HepG2 (cell line): ENCODE results near the gene KCNMA1. TPM values are rescaled to one million over a fixed set of nuclear protein-coding genes. Genes with fewer than 3 reads are reported as not detected.

ENCODE experiments used
- ATAC-seq: fragments of 200-7000 bp; cut with Tn5 transposase; 3 replicates; pipeline ENCODE4 v1.9.1; 2020; ENCODE audit warnings: mild to moderate bottlenecking, moderate library complexity
- BruUV-seq: library from RNA; stranded (reverse); fragments of 400-500 nt; replicated peaks from 2 replicates; lab custom pipeline; 2021; lab: Mats Ljungman, UMichigan
- CTCF ChIA-PET: fragments of 300-600 bp; formaldehyde crosslinking; extraction: SDS; loops from one replicate; lab custom pipeline; 2021; ENCODE audit warnings: low total read pairs, inconsistent platforms, low intra/inter-chr PET ratio; lab: Yijun Ruan, JAX
- POLR2A ChIA-PET: fragments of 350-600 bp; sonication (Branson Sonifier 250); formaldehyde crosslinking; loops from one replicate; lab custom pipeline; 2020; ENCODE audit warnings: antibody characterized with exemption, inconsistent platforms; lab: Yijun Ruan, JAX
- DNase-seq: peaks from one replicate; pipeline ENCODE4 v3.0.0-alpha.2; 2015; ENCODE audit warnings: low spot score
- FAIRE-seq: peaks from 3 replicates; lab custom pipeline; 2011; peaks lifted over from hg19 to GRCh38; lab: Jason Lieb, UNC
- H2AFZ ChIP-seq: one replicate; pipeline ENCODE4 v1.6.1; 2011; ENCODE audit warnings: low read length, inconsistent platforms
- H3K27ac ChIP-seq: fragments of 300-600 bp; 3 replicates; pipeline ENCODE4 v1.8.0; 2011; ENCODE audit warnings: mixed run types, mild to moderate bottlenecking, mixed read lengths, low read length, inconsistent platforms; ENCODE audit not compliant: insufficient read depth; ENCODE audit errors: extremely low read length
- H3K27me3 ChIP-seq, 2 experiments: fragments of 200-600 bp in 1 of 2; 2 replicates in 1 of 2; 3 replicates in 1 of 2; pipeline versions ENCODE4 v1.6.0 to v1.8.0; 2011; ENCODE audit warnings: low read length in 2 of 2, mild to moderate bottlenecking in 2 of 2, moderate library complexity in 2 of 2, inconsistent platforms in 1 of 2; ENCODE audit not compliant: insufficient read depth in 2 of 2, control insufficient read depth in 1 of 2
- H3K36me3 ChIP-seq, 2 experiments: fragments of 200-600 bp in 1 of 2; replicated peaks in 1 of 2; 2 replicates in 1 of 2; 3 replicates in 1 of 2; pipeline versions ENCODE4 v1.5.1 to v1.8.0; 2011; ENCODE audit warnings: low read length in 2 of 2, inconsistent platforms in 1 of 2; ENCODE audit not compliant: insufficient read depth in 2 of 2, control insufficient read depth in 1 of 2
- H3K4me1 ChIP-seq: 2 replicates; pipeline ENCODE4 v1.5.1; 2012; ENCODE audit warnings: low read length, inconsistent platforms; ENCODE audit not compliant: insufficient read depth
- H3K4me2 ChIP-seq: 2 replicates; pipeline ENCODE4 v1.6.0; 2011; ENCODE audit warnings: low read depth, low read length, inconsistent platforms
- H3K4me3 ChIP-seq, 3 experiments: fragments of 200-600 bp in 1 of 3; sonication (generic), shearing (Covaris generic) in 1 of 3; replicated peaks in 1 of 3; 2 replicates each; pipeline ENCODE4 v1.5.1; 2011 to 2016; ENCODE audit warnings: low read length in 3 of 3, inconsistent platforms in 2 of 3, low read depth in 2 of 3, mild to moderate bottlenecking in 2 of 3, control low read depth in 1 of 3, mixed read lengths in 1 of 3; ENCODE audit not compliant: insufficient read depth in 1 of 3
- H3K79me2 ChIP-seq: one replicate; pipeline ENCODE4 v1.6.1; 2011; ENCODE audit warnings: low read length, inconsistent platforms; ENCODE audit not compliant: insufficient read depth
- H3K9ac ChIP-seq: 2 replicates; pipeline ENCODE4 v1.6.0; 2011; ENCODE audit warnings: mild to moderate bottlenecking, low read depth, low read length, inconsistent platforms; ENCODE audit not compliant: insufficient read depth
- H3K9me3 ChIP-seq: 2 replicates; pipeline ENCODE4 v1.5.1; 2012; ENCODE audit warnings: mild to moderate bottlenecking, low read length
- H4K20me1 ChIP-seq: 2 replicates; pipeline ENCODE4 v1.6.0; 2011; ENCODE audit warnings: inconsistent platforms, mild to moderate bottlenecking, low read length, moderate library complexity; ENCODE audit not compliant: insufficient read depth
- MLLT10 ChIP-seq: sonication (generic); formaldehyde crosslinking; IDR thresholded peaks from 2 replicates; pipeline ENCODE4 v1.4.0; 2020; ENCODE audit warnings: missing genetic modification reagents
- ZNF225 ChIP-seq: sonication (generic); formaldehyde crosslinking; IDR thresholded peaks from 2 replicates; pipeline ENCODE4 v1.4.0; 2020; ENCODE audit warnings: mild to moderate bottlenecking, missing genetic modification reagents
- ZNF317 ChIP-seq: sonication (generic); formaldehyde crosslinking; IDR thresholded peaks from 2 replicates; pipeline ENCODE4 v1.5.0; 2020; ENCODE audit warnings: mild to moderate bottlenecking, missing genetic modification reagents
- WGBS: methylation state at CpG from one replicate; pipeline ENCODE4 v1.1.6; 2017; ENCODE audit warnings: low lambda C conversion rate; 5-methylcytosine and 5-hydroxymethylcytosine counted together
- in situ Hi-C: cut with HindIII; loops from 2 replicates; pipeline ENCODE4 v1.10.0; 2017; ENCODE audit warnings: low pct_unique_long_range_greater_than_20kb; ENCODE audit not compliant: extremely low pct_ligation_motif_present
- intact Hi-C: fragments of 100-400 bp; cut with micrococcal nuclease; formaldehyde crosslinking; loops from one replicate; pipeline ENCODE4 v1.10.0; 2022; ENCODE audit not compliant: unreplicated experiment
- polyA plus RNA-seq, 8 experiments: library from polyadenylated mRNA; depleted of rRNA in 3 of 8; stranded (reverse) in 7 of 8; unstranded in 1 of 8; fragments of >200 nt; fragmentation: Illumina TruSeq in 4 of 8; extraction: Trizol in 4 of 8; gene quantifications; 2 replicates each; pipeline versions ENCODE4 v1.2.1 to v1.2.3, GENCODE V29; 2011 to 2016; ENCODE audit warnings: low read depth in 4 of 8, missing spikeins in 1 of 8, mixed read lengths in 1 of 8; ENCODE audit not compliant: insufficient read depth in 1 of 8
- total RNA-seq, 5 experiments: library from RNA; depleted of rRNA; stranded (reverse); fragments of >200 nt; fragmentation: Illumina TruSeq; extraction: Trizol; gene quantifications; 2 replicates each; pipeline ENCODE4 v1.2.3, GENCODE V29; 2016; ENCODE audit warnings: low read depth in 1 of 5
- TF ChIP-seq, protein P1 (sequence below): sonication (generic); formaldehyde crosslinking; IDR thresholded peaks from 2 replicates; pipeline ENCODE4 v1.5.1; 2020; ENCODE audit warnings: missing genetic modification reagents, mild to moderate bottlenecking, borderline replicate concordance
- TF ChIP-seq, protein P2 (sequence below): sonication (generic); formaldehyde crosslinking; IDR thresholded peaks from 2 replicates; pipeline ENCODE4 v1.4.0; 2020; ENCODE audit warnings: missing genetic modification reagents; ENCODE audit errors: not compliant biosample characterization
- TF ChIP-seq, protein P3 (sequence below): sonication (generic); formaldehyde crosslinking; IDR thresholded peaks from 2 replicates; pipeline ENCODE4 v1.4.0; 2020; ENCODE audit warnings: missing genetic modification reagents
- TF ChIP-seq, protein P4 (sequence below): sonication (generic); formaldehyde crosslinking; IDR thresholded peaks from 2 replicates; pipeline ENCODE4 v1.5.1; 2020; ENCODE audit warnings: missing genetic modification reagents, mild to moderate bottlenecking, borderline replicate concordance

The KCNMA1 gene
- total and polyA plus RNA-seq, 2 of the 13 experiments (the other 11 are each of a cell fraction or from before 2014, with no cell fraction given), result 0.02 TPM; not detected in 1

DNA sequence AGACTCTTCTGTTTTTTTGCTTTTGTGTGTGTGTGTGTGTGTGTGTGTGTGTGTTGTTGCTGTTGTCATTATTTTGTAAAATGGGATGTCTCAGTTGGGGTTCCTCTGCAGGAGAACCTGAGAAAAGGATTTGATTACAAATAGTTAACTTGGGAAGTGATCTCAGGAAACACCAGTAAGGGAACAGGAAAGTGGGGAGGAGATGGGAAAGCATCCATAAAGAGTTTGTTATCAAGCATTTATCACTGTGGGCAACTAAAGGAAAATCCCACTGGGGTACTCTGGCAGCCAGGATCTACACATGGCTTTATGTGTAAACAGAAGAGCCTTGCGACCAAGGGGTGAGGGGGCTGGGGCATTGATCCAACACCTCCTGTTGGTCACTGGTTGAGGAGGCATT lies 485.4 kb downstream of the KCNMA1 start:
- ATAC-seq (no peak), FAIRE-seq (no peak), DNase-seq (no peak)
- TF ChIP-seq, protein P1, sequence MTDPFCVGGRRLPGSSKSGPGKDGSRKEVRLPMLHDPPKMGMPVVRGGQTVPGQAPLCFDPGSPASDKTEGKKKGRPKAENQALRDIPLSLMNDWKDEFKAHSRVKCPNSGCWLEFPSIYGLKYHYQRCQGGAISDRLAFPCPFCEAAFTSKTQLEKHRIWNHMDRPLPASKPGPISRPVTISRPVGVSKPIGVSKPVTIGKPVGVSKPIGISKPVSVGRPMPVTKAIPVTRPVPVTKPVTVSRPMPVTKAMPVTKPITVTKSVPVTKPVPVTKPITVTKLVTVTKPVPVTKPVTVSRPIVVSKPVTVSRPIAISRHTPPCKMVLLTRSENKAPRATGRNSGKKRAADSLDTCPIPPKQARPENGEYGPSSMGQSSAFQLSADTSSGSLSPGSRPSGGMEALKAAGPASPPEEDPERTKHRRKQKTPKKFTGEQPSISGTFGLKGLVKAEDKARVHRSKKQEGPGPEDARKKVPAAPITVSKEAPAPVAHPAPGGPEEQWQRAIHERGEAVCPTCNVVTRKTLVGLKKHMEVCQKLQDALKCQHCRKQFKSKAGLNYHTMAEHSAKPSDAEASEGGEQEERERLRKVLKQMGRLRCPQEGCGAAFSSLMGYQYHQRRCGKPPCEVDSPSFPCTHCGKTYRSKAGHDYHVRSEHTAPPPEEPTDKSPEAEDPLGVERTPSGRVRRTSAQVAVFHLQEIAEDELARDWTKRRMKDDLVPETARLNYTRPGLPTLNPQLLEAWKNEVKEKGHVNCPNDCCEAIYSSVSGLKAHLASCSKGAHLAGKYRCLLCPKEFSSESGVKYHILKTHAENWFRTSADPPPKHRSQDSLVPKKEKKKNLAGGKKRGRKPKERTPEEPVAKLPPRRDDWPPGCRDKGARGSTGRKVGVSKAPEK (CRISPR knock-in tag), result no peak
- no peak for TF ChIP-seq ZNF317
- no peak for TF ChIP-seq MLLT10 (CRISPR knock-in tag)
- TF ChIP-seq ZNF225, result no peak
- TF ChIP-seq, protein P2, sequence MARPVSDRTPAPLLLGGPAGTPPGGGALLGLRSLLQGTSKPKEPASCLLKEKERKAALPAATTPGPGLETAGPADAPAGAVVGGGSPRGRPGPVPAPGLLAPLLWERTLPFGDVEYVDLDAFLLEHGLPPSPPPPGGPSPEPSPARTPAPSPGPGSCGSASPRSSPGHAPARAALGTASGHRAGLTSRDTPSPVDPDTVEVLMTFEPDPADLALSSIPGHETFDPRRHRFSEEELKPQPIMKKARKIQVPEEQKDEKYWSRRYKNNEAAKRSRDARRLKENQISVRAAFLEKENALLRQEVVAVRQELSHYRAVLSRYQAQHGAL (CRISPR knock-in tag), result no peak
- TF ChIP-seq, protein P3, sequence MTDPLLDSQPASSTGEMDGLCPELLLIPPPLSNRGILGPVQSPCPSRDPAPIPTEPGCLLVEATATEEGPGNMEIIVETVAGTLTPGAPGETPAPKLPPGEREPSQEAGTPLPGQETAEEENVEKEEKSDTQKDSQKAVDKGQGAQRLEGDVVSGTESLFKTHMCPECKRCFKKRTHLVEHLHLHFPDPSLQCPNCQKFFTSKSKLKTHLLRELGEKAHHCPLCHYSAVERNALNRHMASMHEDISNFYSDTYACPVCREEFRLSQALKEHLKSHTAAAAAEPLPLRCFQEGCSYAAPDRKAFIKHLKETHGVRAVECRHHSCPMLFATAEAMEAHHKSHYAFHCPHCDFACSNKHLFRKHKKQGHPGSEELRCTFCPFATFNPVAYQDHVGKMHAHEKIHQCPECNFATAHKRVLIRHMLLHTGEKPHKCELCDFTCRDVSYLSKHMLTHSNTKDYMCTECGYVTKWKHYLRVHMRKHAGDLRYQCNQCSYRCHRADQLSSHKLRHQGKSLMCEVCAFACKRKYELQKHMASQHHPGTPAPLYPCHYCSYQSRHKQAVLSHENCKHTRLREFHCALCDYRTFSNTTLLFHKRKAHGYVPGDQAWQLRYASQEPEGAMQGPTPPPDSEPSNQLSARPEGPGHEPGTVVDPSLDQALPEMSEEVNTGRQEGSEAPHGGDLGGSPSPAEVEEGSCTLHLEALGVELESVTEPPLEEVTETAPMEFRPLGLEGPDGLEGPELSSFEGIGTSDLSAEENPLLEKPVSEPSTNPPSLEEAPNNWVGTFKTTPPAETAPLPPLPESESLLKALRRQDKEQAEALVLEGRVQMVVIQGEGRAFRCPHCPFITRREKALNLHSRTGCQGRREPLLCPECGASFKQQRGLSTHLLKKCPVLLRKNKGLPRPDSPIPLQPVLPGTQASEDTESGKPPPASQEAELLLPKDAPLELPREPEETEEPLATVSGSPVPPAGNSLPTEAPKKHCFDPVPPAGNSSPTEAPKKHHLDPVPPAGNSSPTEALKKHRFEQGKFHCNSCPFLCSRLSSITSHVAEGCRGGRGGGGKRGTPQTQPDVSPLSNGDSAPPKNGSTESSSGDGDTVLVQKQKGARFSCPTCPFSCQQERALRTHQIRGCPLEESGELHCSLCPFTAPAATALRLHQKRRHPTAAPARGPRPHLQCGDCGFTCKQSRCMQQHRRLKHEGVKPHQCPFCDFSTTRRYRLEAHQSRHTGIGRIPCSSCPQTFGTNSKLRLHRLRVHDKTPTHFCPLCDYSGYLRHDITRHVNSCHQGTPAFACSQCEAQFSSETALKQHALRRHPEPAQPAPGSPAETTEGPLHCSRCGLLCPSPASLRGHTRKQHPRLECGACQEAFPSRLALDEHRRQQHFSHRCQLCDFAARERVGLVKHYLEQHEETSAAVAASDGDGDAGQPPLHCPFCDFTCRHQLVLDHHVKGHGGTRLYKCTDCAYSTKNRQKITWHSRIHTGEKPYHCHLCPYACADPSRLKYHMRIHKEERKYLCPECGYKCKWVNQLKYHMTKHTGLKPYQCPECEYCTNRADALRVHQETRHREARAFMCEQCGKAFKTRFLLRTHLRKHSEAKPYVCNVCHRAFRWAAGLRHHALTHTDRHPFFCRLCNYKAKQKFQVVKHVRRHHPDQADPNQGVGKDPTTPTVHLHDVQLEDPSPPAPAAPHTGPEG (CRISPR knock-in tag), result no peak
- TF ChIP-seq, protein P4, sequence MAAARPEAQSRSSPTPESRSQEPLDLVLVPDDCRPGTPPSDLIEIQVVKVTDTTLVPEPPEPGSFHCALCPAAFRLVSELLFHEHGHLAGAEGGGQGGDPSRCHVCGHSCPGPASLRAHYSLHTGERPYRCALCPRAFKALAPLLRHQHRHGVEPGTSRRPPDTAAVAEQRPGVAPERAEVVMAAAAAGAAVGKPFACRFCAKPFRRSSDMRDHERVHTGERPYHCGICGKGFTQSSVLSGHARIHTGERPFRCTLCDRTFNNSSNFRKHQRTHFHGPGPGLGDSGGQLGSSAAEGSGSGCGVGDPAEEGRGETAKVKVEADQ (CRISPR knock-in tag), result no peak
- no peaks in the 10 kb centered on the region for H3K4me1 ChIP-seq
- no peak overlapping the region for H3K4me2 ChIP-seq
- no peaks in the 10 kb centered on the region for H3K79me2 ChIP-seq
- no peak overlapping the region for H3K4me3 ChIP-seq
- peaks cover 0 to 3% of the 10 kb centered on the region in 2 experiments; a peak in 1 of 5 replicates for H3K27me3 ChIP-seq
- POLR2A ChIA-PET, result no interaction called here
- H3K36me3 ChIP-seq, result no peaks in the 10 kb centered on the region
- intact Hi-C loops, result no loop called here
- H3K27ac ChIP-seq, result no peak overlapping the region
- BruUV-seq, result no TSS peak
- no peaks in the 10 kb centered on the region for H4K20me1 ChIP-seq
- H3K9me3 ChIP-seq, result no peaks in the 10 kb centered on the region
- CTCF ChIA-PET, result no interaction called here
- WGBS, result 40% methylated on average over 1 of the region's 1 CpG
- in situ Hi-C loops, result no loop called here
- H3K9ac ChIP-seq, result no peak overlapping the region
- H2AFZ ChIP-seq, result no peak overlapping the region
